ENCODE measurements around the gene GPR62.

The GPR62 gene

DNA sequence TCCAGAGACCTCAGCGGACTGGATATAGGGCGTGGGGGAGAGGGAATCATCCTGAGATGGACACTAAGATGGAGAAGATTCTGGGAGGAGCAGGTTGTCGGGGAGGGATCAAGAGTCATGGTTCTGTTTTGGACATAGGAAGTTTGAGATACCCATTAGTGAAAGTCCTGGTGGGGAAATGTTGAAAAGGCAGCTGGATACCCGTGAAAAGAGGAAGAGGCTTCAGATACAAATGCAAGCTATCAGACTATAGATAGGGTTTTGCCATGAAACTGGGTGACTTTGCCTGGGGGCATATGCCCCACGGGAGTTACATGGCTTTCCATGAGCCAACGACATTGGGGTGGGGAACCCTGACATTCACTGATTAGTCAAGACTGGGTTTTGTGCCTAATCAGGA, 1.1 kb upstream of the GPR62 start:
- no peak for DNase-seq (ENCODE audit: extremely low read depth in 1 of 2, low read depth in 1 of 2)

DNA sequence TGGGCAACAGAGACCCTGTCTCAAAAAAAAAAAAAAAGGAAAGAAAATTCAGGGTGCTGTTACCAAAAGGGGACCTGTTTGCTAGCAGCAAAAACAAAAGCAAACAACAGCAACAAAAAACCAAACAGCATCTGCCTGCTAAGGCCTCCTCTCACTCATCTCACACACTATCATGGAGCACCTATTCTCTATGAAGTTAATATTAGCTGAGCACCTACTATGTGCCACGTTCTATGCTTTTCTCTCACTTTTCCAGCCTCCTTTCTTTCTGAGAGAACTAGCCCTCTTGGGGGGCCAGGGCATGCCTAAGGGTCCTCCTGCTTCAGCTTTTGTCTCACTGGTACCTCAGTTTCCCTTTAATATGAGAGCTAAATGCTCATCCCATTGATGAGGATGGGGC, 468 bp upstream of the GPR62 start:
- no peak for DNase-seq (ENCODE audit: extremely low read depth in 1 of 2, low read depth in 1 of 2)

DNA sequence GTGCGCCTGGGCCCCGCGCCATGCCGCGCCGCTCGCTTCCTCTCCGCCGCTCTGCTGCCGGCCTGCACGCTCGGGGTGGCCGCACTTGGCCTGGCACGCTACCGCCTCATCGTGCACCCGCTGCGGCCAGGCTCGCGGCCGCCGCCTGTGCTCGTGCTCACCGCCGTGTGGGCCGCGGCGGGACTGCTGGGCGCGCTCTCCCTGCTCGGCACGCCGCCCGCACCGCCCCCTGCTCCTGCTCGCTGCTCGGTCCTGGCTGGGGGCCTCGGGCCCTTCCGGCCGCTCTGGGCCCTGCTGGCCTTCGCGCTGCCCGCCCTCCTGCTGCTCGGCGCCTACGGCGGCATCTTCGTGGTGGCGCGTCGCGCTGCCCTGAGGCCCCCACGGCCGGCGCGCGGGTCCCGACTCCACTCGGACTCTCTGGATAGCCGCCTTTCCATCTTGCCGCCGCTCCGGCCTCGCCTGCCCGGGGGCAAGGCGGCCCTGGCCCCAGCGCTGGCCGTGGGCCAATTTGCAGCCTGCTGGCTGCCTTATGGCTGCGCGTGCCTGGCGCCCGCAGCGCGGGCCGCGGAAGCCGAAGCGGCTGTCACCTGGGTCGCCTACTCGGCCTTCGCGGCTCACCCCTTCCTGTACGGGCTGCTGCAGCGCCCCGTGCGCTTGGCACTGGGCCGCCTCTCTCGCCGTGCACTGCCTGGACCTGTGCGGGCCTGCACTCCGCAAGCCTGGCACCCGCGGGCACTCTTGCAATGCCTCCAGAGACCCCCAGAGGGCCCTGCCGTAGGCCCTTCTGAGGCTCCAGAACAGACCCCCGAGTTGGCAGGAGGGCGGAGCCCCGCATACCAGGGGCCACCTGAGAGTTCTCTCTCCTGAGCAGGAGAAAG, 951 bp downstream of the GPR62 start:
- DNase-seq (ENCODE audit: extremely low read depth in 1 of 2, low read depth in 1 of 2): no peak

DNA sequence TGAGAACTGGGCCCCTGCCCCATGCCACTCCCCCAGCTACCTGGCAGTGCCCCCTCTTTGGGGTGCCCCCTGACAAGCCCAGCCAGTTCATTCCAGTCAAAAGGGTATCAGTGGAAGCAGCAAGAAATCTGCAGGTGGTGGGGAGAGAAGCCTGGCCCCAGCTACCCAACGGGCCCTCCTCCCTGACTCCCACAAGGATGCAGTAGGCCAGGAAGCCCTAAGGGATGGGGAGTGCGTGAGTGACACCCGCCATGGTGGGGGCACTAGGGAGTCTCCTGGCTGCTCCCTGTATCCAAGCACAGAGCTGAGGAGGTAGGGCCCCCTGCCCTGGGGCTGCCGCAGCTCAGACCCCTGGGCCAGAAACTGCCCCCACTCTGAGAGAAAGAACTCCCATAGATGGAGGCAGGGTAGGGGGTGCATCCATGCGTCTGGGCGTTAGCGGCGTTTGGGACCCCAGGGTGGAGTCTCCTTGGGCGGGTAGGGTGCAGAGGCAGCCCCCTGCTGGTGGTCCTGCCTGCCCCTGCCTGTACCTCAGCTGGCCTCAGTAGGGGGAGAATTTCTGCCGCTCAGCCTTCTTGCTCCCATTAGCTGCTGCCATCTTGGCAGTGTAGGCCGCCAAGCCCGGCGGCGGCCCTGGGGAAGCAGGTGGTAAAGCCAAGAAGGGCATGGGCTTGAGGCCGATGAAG, 2.5 kb downstream of the GPR62 start:
- DNase-seq (ENCODE audit: extremely low read depth in 1 of 2, low read depth in 1 of 2): no peak

DNA sequence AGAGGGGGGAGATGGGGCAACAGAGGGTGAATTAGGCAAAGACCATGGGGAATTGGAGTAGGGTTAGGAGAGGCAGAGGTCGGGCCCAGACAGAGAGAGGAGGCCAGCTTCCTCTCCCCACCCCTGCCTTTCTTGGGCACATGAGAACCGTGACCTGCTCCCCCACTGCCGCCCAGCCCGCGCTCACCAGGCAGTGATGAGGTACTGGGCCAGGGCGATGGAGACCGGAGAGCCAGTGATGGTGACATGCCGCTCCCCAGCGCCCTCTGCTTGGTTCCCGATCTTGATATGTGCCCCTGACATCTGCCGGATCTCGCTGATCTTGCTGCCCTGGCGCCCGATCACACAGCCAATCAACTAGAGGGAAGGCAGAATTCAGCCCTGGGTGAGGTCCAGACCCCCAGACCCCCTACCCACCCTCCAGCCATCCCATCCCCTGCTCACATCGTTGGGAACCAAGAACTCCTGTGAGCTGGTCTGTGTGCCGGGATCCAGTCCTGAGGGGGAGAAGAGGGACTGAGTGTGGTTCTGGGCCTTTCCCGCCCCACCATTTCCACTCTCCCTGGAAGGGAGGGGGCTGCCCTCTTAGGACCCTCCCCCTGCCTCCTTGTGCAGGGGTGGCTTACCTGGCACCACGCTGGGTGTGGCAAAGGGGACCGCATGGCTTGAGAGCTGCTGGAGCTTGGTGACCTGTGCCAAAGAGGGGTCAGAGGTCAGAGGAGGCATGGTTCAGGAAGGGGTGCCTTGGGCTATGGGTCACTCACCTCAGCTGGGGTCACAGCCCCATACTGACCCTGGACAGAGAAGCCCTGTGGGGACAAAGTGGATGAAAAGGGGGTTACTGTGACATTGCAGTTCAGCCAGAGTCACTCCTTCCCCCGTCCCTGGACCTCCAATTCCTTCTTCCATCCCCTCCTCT, 3.7 kb downstream of the GPR62 start:
- no peak for DNase-seq (ENCODE audit: extremely low read depth in 1 of 2, low read depth in 1 of 2)

DNA sequence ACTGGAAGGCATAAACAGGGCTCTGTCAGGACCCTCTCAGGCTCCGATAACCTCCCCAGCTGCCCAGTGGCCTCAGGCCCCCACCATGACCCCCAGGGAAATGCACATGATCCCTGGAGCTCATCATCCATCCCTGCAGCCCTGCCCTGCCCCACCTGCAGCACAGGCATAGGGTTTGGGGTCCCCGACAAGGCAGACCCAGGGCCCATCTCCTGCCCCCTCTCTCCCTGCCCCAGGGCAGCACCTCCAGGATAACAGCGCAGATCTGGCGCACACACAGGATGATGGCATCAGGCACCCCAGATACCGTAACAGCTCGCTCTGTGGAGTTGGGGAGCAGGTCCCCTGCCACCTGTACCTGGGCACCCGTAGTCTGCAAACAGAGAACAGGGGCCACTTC, 4.5 kb downstream of the GPR62 start:
- no peak for DNase-seq (ENCODE audit: extremely low read depth in 1 of 2, low read depth in 1 of 2)

DNA sequence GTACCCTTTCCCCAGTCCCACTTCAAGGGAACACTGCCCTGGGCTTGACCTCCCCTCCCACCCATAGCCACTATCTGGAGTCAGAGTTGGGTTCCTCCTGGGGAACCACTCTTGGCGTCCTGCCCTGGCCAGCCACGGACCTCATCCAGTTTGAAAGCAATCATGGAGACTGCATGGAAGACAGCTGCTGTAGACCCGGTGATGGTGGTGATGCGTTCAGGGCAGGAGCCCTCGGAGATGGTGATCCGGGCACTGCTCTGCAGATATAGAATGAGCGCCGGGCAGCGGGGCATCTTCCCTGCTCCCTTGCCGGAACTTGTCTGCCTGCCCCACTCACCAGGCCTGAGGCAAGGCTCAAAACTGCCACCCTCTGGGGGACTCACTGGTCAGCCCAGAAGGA, 5.2 kb downstream of the GPR62 start:
- DNase-seq (ENCODE audit: extremely low read depth in 1 of 2, low read depth in 1 of 2): no peak

DNA sequence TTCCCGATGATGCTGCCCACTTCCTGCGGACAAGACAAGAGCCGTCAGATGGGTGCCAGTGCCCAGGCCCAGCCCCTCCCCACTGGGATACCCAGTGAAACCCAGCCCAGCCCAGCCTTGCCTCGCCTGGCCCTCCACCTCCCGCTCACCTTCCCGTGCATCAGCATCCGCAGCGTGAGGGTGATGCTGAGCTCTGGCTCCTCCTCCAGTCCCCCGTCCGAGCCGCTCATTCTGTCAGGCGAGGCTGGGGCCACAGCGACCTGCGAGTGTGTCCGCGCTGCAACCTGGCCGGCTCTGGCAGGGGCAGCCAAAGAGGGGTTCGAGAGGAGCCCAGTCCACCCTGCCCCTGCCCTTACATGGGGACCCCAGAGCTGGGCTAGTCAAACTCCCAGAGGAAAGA, 5.8 kb downstream of the GPR62 start:
- DNase-seq (ENCODE audit: extremely low read depth in 1 of 2, low read depth in 1 of 2): no peak

DNA sequence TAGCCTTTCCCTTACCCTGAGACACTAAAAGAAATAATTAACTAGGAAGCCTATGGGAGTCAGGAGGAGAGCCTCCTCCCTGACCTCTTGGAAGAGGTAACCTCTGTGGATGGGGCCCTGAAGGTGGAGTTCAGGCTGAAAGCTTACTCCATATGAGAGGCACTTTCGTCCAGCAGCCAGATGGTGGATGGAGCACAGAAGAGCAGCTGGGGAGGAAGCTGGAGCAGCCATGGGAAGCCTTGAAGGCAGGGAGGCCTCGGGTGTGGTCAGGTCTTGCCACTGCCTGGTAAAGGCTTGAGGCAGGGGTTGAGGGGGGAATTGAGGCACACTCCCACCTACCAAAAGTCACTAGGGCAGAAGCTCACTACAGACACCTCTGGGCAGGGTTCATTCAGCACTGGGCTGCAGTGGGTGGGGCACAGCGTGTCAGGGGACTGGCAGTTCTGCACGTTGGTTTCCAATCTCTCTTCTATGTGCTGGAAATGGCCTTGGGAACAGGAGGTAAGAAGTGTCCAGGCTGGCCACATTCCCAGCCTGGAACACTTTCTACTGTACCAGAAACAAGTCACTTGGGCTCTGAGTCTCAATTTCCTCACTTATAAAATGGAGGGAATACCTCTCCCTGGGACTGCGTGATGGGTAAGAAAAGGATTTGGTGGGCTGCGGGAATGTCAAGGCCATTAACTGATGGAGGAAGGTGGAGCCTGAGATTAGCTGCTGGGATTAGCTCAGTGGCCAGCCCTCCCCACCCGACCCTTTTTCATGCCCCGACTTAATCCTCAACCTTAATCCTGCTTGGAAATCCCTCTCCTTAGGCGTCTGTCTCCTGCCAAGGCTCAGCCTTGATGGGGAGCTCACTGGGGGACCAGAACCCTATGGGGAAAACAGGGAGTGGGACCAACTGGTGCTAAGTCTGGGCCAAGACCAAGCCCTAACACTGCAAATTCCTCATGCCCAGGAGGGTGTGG, 6.7 kb downstream of the GPR62 start:
- DNase-seq (ENCODE audit: extremely low read depth in 1 of 2, low read depth in 1 of 2): no peak

DNA sequence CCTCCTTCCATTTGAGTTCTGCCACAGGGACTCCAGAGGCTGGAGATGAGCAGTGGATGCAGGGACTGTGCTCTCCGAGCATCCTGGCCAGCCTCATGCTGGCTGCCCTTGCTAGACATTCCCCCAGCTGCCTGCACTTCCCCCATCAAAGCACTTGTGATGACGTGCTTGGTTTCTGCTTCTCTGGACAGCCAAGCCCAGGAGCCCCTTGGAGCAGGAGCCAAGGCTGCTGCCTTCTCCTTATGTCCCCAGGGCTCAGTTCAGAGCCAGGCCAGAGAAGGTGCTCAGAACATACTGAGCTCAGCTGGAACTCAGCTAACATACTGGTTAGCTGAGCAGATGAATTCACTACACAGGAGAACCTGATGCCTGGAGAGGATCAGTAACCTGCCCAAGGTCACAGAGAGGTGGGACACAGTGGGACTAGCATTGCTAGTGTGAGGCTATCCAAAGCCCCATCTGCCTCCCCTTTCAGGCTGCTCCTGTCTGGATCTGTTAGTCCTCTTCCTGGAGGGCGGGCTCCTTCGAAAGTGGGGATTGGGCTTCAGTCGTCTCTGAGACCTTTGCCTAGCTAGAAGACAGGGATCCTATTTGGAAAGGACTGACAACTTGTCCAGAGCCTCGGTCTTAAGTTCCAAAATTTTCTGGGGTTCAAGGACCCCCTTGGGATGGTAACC, 7.8 kb downstream of the GPR62 start:
- DNase-seq (ENCODE audit: extremely low read depth in 1 of 2, low read depth in 1 of 2): no peak

DNA sequence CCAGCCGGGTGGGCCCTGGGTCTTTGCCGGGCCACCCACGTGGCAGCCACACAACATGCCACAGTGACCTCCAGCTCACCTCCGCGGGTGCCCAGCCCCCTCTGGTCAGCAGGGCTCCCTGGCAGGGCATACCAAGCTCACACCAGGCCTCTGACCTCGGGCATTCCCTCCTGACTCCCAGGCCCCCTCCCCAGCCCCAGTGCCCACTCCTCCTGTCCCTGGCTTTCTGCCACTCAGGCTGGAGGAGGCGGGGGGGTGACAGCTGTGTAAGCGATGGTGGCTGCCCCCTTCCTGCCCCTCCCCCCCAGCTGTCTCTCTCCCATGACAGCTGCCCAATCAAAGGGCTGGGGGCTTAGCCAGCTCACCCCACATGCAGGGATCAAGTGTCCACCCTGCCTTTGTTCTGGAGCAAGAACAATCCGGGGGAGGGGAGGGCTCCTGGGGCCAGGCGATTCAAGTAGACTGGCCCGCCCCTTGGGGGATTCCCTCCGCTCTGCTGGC, 8.8 kb downstream of the GPR62 start:
- DNase-seq (ENCODE audit: extremely low read depth in 1 of 2, low read depth in 1 of 2): no peak

DNA sequence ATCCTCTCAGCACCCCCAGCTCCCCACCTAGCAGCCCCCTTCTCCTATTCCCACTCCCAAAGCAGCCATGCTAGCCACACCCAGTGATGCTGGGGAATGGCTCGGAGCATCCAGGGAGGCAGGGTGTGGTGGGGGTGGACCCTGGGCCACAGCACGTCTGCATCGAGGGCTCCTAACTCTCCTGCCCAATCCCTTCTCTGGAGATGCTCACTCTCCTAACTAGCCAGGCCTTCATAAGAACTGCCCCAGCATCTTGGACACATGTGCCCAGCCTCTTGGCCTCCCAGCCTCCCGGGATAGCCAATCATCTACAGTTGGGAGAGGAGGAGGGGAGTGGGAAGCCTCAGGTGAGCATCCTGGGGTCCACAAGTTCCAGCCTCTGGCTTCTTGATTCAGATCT, 9.3 kb downstream of the GPR62 start:
- DNase-seq (ENCODE audit: extremely low read depth in 1 of 2, low read depth in 1 of 2): no peak

DNA sequence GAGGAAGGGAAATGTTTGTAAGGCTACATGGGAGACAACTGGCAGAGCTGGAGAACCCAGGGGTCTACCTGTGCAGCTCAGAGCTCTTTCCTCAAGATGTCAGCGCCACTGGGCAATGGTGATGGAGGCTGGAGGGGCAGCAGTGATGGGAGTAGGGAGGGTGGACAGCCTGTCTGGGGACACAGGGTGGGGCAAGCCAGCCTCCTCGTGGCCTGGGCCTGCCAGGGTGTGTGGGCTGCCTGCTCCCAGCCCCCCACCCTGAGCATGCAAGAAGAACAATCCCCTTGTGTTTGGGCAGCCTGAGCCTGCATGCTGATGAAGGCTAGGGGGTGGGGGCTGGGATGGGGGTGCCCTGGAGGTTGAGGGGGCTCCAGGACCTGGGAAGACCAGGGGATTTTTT, 10.8 kb downstream of the GPR62 start:
- no peak for DNase-seq (ENCODE audit: extremely low read depth in 1 of 2, low read depth in 1 of 2)

DNA sequence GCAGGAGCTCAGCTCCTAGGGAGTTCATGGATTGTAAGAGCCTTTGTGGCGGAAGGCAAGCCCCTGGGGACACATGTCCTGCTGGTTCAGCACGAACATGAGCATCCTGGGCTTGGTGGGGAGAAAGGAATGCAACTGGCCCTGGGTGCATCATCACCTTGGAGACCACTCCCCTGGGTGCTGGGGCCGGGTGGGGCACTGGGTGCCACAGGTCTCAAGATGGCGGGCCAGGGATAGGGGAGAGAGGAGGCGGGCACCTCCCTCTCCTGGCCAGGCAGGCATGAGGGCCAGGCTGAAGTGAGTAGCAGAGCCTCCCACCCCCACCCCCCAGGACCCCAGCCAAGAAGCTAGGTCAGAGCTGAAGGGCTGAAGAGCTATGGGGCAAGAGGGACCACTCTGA, 11.3 kb downstream of the GPR62 start:
- no peak for DNase-seq (ENCODE audit: extremely low read depth in 1 of 2, low read depth in 1 of 2)

DNA sequence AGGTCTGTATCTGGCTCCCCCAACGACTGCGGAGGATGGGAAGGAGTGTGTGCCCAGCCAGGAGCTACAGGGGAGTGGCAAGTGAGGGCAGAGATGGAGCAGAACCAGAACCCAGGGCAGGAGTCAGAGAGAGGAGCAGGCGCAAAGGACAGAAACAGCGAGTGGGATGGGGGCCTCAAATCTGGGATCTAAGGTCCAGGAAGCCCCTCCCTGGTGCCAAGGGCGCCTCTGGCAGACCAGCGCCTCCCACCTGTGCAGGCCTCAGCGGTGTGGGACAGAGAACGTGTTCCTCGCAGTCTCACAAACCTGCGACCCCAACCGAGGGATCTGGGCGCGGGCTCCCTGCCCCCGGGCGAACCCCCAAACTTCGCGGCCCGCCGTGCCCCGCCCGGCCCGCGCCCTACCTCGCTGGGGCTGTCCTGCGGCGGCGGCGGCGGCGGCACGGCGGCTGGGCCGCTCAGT, 11.8 kb downstream of the GPR62 start:
- DNase-seq (ENCODE audit: extremely low read depth in 1 of 2, low read depth in 1 of 2): no peak

DNA sequence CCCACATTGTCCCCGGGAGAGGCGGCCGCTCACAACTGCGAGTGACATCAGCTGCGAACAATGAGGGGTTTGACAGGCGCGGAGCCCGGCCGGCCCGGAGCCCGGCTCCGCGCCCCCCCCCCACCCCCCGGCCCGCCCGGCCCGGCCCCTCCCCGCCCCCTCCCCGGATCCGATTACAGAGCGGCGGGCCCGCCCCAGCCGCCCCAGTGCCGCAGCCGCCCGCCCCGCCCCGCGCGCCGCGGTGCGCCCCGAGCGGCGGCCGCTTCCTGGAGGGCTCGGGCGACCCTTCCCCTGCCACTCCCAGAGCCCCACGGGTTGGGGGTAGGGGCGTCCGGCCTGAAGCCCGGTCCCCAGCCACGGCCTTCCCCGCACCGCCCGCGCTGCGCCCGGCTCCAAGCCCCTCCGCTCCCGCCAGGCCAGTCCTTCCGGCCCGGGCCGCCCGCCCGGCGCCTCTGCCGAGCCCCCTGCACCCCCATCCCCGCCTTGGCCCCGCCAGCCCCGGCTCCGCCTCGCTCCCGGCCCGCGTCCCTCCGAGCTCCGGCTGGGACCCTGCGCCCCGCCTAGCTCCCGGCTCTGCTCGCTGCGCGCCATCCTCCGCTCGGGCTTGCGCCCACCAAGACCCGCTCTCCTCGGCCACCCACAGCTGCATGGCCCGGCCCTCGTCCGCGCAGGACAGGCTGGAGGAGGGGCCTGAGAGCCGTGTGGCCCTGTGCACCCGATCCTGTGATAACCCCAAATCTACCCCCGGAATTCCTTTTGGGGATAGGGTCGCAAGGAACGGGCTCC, 12.4 kb downstream of the GPR62 start, which contains the start of gene PCBP4:
Gene PCBP4, minus strand, starts transcription at position 71 of the 786 bp plus-strand sequence. CDS start 6,214 bp downstream, outside the sequence.
- no peak for DNase-seq (ENCODE audit: extremely low read depth in 1 of 2, low read depth in 1 of 2)

DNA sequence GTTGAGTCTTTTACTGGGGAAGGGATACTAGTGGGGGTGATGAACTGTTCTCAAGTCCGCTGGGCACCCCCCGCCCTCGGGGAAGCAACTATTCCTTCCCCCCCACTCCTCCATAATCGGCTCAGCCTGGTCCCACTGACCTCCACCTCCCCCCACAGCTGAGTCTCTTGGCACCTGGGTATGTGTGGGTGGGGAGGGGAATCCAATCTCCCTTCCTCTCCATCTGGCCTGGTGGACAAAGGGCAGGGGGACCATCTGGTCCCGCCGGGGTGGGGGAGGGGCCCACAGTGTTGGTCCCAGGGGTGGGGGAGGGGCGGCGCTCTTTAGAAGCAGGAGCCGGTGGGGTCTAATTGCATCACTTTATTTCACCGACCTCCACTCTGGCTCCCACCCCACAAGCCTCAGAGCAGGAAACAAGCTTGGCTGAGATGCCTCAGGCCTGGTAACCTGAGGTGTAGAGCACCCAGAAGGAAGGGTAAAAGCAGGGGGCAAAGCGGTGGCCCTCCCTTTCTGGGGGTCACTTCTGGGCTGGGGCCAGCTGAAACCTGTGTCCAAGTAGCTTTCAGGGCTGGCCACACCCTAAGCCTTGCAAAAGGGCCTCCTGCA, 13.1 kb downstream of the GPR62 start:
- DNase-seq (ENCODE audit: extremely low read depth in 1 of 2, low read depth in 1 of 2): no peak
